Measurements from ENCODE around the gene CAPZA1.

DNA sequence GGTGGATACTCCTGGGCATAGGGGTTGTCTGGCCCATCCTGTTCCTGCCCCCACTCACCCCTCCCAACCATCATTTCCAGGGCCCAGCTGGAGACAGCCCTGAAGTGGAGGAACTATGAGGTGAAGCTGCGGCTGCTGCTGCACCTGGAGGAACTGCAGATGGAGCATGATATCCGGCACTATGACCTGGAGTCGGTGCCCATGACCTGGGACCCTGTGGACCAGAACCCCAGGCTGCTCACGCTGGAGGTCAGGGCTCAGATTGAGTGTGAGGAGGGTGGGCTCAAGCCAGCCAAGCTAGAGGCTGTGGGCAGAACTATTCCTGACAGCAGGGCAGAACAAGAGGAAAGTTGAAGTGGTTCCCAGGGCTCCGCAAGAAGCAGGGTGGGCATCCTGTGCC, 73.0 kb downstream of the CAPZA1 start:
- TF ChIP-seq, protein P1, sequence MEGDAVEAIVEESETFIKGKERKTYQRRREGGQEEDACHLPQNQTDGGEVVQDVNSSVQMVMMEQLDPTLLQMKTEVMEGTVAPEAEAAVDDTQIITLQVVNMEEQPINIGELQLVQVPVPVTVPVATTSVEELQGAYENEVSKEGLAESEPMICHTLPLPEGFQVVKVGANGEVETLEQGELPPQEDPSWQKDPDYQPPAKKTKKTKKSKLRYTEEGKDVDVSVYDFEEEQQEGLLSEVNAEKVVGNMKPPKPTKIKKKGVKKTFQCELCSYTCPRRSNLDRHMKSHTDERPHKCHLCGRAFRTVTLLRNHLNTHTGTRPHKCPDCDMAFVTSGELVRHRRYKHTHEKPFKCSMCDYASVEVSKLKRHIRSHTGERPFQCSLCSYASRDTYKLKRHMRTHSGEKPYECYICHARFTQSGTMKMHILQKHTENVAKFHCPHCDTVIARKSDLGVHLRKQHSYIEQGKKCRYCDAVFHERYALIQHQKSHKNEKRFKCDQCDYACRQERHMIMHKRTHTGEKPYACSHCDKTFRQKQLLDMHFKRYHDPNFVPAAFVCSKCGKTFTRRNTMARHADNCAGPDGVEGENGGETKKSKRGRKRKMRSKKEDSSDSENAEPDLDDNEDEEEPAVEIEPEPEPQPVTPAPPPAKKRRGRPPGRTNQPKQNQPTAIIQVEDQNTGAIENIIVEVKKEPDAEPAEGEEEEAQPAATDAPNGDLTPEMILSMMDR (conservative IDR thresholded peaks at IDR 0.05), result no peak
- no peak for TF ChIP-seq ZFX (IDR thresholded peaks at IDR 0.05)
